H1 (cell line): ENCODE data around the gene C1QTNF1.

Experiments used
- ASH2L ChIP-seq: fragments of 200-600, 300-600 bp; sonication (generic); IDR thresholded peaks from one replicate; pipeline ENCODE4 v1.7.1; 2017; ENCODE audit warnings: low read length
- CHD1 ChIP-seq: IDR thresholded peaks from 2 replicates; pipeline ENCODE4 v1.6.1; 2012; ENCODE audit warnings: low read depth, low read length, improper control_type of control experiment
- CHD2 ChIP-seq: IDR thresholded peaks from 2 replicates; pipeline ENCODE4 v1.6.1; 2012; ENCODE audit warnings: low read length, improper control_type of control experiment
- EGR1 ChIP-seq: IDR thresholded peaks from 2 replicates; pipeline ENCODE4 v1.6.1; 2011; ENCODE audit warnings: low read depth, low read length, borderline replicate concordance
- EZH2 ChIP-seq: fragments of 200-600 bp; sonication (generic); IDR thresholded peaks from 2 replicates; pipeline ENCODE4 v1.7.1; 2012; ENCODE audit warnings: low read depth, mild to moderate bottlenecking, moderate library complexity, low read length, inconsistent platforms; ENCODE audit not compliant: severe bottlenecking
- GTF2F1 ChIP-seq: IDR thresholded peaks from 2 replicates; pipeline ENCODE4 v1.6.1; 2012; ENCODE audit warnings: low read depth, low read length, improper control_type of control experiment, borderline replicate concordance
- POLR2A ChIP-seq, 2 experiments: IDR thresholded peaks; 1 replicate in 1 of 2; 2 replicates in 1 of 2; pipeline ENCODE4 v1.6.1; 2011; ENCODE audit warnings: low read depth in 2 of 2, low read length in 2 of 2, mild to moderate bottlenecking in 2 of 2; ENCODE audit errors: control extremely low read depth in 1 of 2
- POLR2AphosphoS5 ChIP-seq: IDR thresholded peaks from 2 replicates; pipeline ENCODE4 v1.6.1; 2011; ENCODE audit warnings: low read depth, low read length
- SP4 ChIP-seq: IDR thresholded peaks from 2 replicates; pipeline ENCODE4 v1.6.1; 2012; ENCODE audit warnings: low read length, inconsistent platforms
- TF ChIP-seq, protein P1 (sequence below): IDR thresholded peaks from 2 replicates; pipeline ENCODE4 v1.6.1; 2012; ENCODE audit warnings: low read length, inconsistent platforms
- TF ChIP-seq, protein P2 (sequence below), 3 experiments: IDR thresholded peaks; 1 replicate in 2 of 3; 2 replicates in 1 of 3; pipeline versions ENCODE4 v1.5.1 to v1.6.1; 2011; ENCODE audit warnings: low read length in 3 of 3, mild to moderate bottlenecking in 3 of 3, inconsistent platforms in 2 of 3, low read depth in 1 of 3, moderate library complexity in 1 of 3; ENCODE audit not compliant: insufficient read depth in 1 of 3; ENCODE audit errors: control extremely low read depth in 1 of 3
- TF ChIP-seq, protein P3 (sequence below): IDR thresholded peaks from 2 replicates; pipeline ENCODE4 v1.6.1; 2011; ENCODE audit warnings: low read length, improper control_type of control experiment

DNA sequence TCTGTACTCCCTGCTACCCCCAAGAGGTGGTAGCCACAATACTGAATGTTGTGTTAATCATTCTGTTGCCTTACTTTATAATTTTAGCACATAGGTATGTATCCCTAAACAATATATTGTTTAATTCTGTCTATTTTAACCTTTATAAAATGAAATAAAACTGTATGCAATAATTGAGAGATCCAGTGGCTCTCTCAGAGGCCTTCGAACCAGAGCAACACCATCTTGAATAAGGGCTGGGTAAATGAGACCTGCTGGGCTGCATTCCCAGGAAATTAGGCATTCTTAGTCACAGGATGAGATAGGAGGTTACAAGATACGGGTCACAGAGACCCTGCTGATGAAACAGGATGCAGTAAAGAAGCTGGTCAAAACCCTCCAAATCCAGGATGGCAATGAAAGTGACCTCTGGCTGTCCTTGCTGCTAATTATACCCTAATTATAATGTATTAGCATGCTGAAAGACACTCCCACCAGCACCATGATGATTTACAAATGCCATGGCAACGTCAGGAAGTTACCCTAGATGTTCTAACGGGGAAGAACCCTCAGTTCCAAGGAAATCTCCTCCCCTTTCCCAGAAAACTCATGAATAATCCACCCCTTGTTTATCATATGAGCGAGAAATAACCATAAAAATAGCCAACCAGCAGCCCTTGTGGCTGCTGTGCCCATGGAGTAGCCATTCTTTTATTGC lies 12.4 kb upstream of the C1QTNF1 start:
- TF ChIP-seq, protein P1, sequence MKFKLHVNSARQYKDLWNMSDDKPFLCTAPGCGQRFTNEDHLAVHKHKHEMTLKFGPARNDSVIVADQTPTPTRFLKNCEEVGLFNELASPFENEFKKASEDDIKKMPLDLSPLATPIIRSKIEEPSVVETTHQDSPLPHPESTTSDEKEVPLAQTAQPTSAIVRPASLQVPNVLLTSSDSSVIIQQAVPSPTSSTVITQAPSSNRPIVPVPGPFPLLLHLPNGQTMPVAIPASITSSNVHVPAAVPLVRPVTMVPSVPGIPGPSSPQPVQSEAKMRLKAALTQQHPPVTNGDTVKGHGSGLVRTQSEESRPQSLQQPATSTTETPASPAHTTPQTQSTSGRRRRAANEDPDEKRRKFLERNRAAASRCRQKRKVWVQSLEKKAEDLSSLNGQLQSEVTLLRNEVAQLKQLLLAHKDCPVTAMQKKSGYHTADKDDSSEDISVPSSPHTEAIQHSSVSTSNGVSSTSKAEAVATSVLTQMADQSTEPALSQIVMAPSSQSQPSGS: no peak
- no peak for TF ChIP-seq POLR2A (IDR thresholded peaks at IDR 0.05; ENCODE audit: control extremely low read depth in 1 of 2, low read depth in 2 of 2, low read length in 2 of 2)
- TF ChIP-seq CHD1: no peak
- no peak for TF ChIP-seq CHD2
- TF ChIP-seq, protein P2, sequence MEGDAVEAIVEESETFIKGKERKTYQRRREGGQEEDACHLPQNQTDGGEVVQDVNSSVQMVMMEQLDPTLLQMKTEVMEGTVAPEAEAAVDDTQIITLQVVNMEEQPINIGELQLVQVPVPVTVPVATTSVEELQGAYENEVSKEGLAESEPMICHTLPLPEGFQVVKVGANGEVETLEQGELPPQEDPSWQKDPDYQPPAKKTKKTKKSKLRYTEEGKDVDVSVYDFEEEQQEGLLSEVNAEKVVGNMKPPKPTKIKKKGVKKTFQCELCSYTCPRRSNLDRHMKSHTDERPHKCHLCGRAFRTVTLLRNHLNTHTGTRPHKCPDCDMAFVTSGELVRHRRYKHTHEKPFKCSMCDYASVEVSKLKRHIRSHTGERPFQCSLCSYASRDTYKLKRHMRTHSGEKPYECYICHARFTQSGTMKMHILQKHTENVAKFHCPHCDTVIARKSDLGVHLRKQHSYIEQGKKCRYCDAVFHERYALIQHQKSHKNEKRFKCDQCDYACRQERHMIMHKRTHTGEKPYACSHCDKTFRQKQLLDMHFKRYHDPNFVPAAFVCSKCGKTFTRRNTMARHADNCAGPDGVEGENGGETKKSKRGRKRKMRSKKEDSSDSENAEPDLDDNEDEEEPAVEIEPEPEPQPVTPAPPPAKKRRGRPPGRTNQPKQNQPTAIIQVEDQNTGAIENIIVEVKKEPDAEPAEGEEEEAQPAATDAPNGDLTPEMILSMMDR (IDR thresholded peaks at IDR 0.05; ENCODE audit: control extremely low read depth in 1 of 3, insufficient read depth in 1 of 3, low read depth in 1 of 3, low read length in 3 of 3): no peak
- TF ChIP-seq EZH2: no peak
- TF ChIP-seq, protein P3, sequence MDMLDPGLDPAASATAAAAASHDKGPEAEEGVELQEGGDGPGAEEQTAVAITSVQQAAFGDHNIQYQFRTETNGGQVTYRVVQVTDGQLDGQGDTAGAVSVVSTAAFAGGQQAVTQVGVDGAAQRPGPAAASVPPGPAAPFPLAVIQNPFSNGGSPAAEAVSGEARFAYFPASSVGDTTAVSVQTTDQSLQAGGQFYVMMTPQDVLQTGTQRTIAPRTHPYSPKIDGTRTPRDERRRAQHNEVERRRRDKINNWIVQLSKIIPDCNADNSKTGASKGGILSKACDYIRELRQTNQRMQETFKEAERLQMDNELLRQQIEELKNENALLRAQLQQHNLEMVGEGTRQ: no peak
- no peak for TF ChIP-seq EGR1
- no peak for TF ChIP-seq GTF2F1
- TF ChIP-seq ASH2L: no peak
- TF ChIP-seq SP4: no peak
- no peak for TF ChIP-seq POLR2AphosphoS5
